Esophagus muscularis mucosa (tissue), 4 donors: Measurements from ENCODE around the gene TBC1D17. TPM values are rescaled to one million over a fixed set of nuclear protein-coding genes. Genes with fewer than 3 reads are reported as not detected.

Experiments
- DNase-seq: peaks from one replicate; pipeline ENCODE4 v3.0.0-alpha.2; 2017; ENCODE audit errors: extremely low spot score
- H3K27ac ChIP-seq, 4 donors: fragments of 200-600 bp; sonication (generic); replicated peaks in 1 of 4; 1 replicate in 3 of 4; 2 replicates in 1 of 4; pipeline ENCODE4 v1.5.1; 2016 to 2019; ENCODE audit warnings: mild to moderate bottlenecking in 1 of 4
- H3K27me3 ChIP-seq, 4 donors: fragments of 200-600 bp; sonication (generic); one replicate each; pipeline versions ENCODE4 v1.5.1 to v1.6.0; 2016 to 2019
- H3K36me3 ChIP-seq, 4 donors: fragments of 200-600 bp; sonication (generic); one replicate each; pipeline ENCODE4 v1.5.1; 2016 to 2019
- H3K4me1 ChIP-seq, 4 donors: fragments of 200-600 bp; sonication (generic); one replicate each; pipeline ENCODE4 v1.5.1; 2016 to 2019
- H3K4me3 ChIP-seq, 4 donors: fragments of 200-600 bp; sonication (generic); 1 replicate in 2 of 4; 2 replicates in 2 of 4; pipeline ENCODE4 v1.5.1; 2016 to 2019; ENCODE audit warnings: mild to moderate bottlenecking in 4 of 4, moderate library complexity in 1 of 4
- H3K9me3 ChIP-seq, 4 donors: fragments of 200-600 bp; sonication (generic); 1 replicate in 3 of 4; 2 replicates in 1 of 4; pipeline ENCODE4 v1.5.1; 2016 to 2019
- EP300 ChIP-seq: sonication (generic); formaldehyde crosslinking; IDR thresholded peaks from one replicate; pipeline ENCODE4 v1.6.1; 2017; ENCODE audit warnings: antibody characterized with exemption
- POLR2A ChIP-seq: fragments of 450-650 bp; IDR thresholded peaks from one replicate; pipeline ENCODE4 v1.6.1; 2017; ENCODE audit warnings: antibody characterized with exemption, moderate library complexity, mild to moderate bottlenecking, low read depth
- POLR2AphosphoS5 ChIP-seq, 2 donors: sonication (generic); formaldehyde crosslinking; IDR thresholded peaks; one replicate each; pipeline ENCODE4 v1.6.1; 2017; ENCODE audit warnings: antibody characterized with exemption in 2 of 2
- WGBS: methylation state at CpG from one replicate; pipeline ENCODE4 v1.1.5; 2018; 5-methylcytosine and 5-hydroxymethylcytosine counted together
- intact Hi-C: fragments of 100-400 bp; cut with DNase I; formaldehyde crosslinking; loops from one replicate; pipeline ENCODE4 v1.15.1; 2023
- total RNA-seq, 4 donors: library from RNA; depleted of rRNA; stranded (reverse); fragments of >200 nt; gene quantifications; one replicate each; pipeline versions ENCODE4 v1.1.0 to v1.2.1, GENCODE V29; 2016
- TF ChIP-seq, protein P1 (sequence below), 3 experiments: fragments of 200-600 bp in 2 of 3; fragments of 450-650 bp in 1 of 3; sonication (generic) in 2 of 3; IDR thresholded peaks; one replicate each; pipeline ENCODE4 v1.5.1; 2017 to 2019; ENCODE audit warnings: antibody characterized with exemption in 3 of 3, mild to moderate bottlenecking in 2 of 3, moderate library complexity in 1 of 3

TBC1D17 gene
- total RNA-seq, 4 donors from 2014 or later = 35.1 to 60.9 (median 44.0) TPM

DNA sequence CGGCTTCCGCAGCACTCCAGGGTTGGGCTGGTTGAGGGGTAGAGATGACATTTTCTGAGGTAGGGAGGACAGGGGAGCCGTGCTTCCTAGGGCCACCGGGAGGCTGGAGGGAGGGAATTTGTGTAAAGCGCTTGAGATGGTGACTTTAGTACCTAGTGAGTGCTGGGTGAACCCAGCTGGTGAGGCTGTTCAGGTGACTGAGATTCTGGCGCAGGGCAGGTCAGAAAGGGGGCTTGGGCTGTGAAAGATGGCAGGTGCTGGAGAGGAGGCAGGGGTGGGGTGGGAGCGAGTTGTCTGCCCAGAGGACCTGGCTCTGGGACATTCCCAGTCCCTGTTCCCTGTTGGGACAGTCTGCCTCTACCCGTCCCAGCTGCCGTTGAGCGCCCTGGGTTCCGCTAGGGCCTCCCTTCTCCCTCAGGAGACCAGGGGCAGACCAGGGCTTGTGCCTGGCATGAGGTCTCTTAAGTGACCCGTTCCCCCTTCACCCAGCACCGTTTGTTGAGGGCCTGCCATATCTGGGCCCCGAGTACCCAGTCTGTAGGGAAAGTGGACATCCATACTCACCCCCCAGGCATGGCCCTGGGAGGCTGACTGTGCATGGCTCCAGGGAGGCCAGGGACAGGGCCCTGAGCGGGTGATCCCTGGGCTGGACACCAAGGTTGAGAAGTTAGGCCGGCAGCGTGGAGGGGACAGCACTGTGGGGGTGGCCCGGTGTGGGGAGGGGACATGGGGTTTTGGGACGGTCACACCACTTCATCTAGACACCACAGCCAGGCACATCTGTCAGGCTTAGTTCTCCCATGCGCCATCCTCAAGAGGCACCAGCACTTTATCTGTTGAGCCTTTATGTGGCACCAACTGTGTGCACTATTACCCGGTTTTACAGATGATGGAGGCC lies 21.6 kb upstream of the TBC1D17 start:
- DNase-seq = no peak
- TF ChIP-seq POLR2A (no peak), EP300 (no peak), POLR2AphosphoS5 (IDR thresholded peaks at IDR 0.05) (no peak)
- TF ChIP-seq, protein P1, sequence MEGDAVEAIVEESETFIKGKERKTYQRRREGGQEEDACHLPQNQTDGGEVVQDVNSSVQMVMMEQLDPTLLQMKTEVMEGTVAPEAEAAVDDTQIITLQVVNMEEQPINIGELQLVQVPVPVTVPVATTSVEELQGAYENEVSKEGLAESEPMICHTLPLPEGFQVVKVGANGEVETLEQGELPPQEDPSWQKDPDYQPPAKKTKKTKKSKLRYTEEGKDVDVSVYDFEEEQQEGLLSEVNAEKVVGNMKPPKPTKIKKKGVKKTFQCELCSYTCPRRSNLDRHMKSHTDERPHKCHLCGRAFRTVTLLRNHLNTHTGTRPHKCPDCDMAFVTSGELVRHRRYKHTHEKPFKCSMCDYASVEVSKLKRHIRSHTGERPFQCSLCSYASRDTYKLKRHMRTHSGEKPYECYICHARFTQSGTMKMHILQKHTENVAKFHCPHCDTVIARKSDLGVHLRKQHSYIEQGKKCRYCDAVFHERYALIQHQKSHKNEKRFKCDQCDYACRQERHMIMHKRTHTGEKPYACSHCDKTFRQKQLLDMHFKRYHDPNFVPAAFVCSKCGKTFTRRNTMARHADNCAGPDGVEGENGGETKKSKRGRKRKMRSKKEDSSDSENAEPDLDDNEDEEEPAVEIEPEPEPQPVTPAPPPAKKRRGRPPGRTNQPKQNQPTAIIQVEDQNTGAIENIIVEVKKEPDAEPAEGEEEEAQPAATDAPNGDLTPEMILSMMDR (IDR thresholded peaks at IDR 0.05) = no peak
- no peak overlapping the region for H3K4me3 ChIP-seq
- intact Hi-C loops = no loop called here
- H3K9me3 ChIP-seq = no peaks in the 10 kb centered on the region
- H3K27ac ChIP-seq = no peak overlapping the region
- WGBS = 79% methylated on average over 17 of the region's 21 CpGs
- H3K27me3 ChIP-seq = no peaks in the 10 kb centered on the region
- H3K4me1 ChIP-seq = peaks cover 20 to 43% (median 40%) of the 10 kb centered on the region in 4 donors
- H3K36me3 ChIP-seq = peaks cover 24 to 69% (median 68%) of the 10 kb centered on the region in 4 donors

DNA sequence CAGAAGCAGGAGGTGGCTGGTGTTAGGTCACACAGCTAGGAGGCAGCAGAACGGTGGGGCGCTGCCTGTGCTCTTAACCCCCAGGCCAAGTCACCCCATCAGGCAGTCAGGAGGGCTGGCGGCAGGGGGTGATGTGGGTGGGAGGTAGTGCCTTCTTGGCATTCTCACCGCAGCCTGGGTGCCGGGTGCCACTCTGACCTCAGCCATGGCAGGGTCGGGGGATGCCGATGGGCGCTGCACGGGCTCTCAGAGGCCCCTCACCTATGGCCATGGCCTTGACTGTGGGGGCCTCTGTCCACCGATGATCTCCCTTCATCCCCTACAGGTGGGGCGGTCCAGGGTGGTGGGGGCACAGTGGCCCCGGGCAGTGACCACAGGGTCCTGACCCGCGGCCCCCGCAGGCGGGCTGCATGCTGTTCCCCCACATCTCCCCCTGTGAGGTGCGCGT lies 20.9 kb upstream of the TBC1D17 start:
- Histone ChIP-seq H3K36me3 (peaks cover 25 to 75% (median 74%) of the 10 kb centered on the region in 4 donors), H3K4me1 (peaks cover 20 to 50% (median 46%) of the 10 kb centered on the region in 4 donors), H3K27me3 (no peaks in the 10 kb centered on the region), H3K9me3 (no peaks in the 10 kb centered on the region), H3K4me3 (no peak overlapping the region), H3K27ac (no peak overlapping the region)
- no peak for DNase-seq
- intact Hi-C loops = no loop called here
- WGBS = 90% methylated on average over 7 of the region's 18 CpGs
- no peak for TF ChIP-seq EP300
- no peak for TF ChIP-seq POLR2A
- TF ChIP-seq, protein P1 (IDR thresholded peaks at IDR 0.05) = no peak
- no peak for TF ChIP-seq POLR2AphosphoS5 (IDR thresholded peaks at IDR 0.05)

DNA sequence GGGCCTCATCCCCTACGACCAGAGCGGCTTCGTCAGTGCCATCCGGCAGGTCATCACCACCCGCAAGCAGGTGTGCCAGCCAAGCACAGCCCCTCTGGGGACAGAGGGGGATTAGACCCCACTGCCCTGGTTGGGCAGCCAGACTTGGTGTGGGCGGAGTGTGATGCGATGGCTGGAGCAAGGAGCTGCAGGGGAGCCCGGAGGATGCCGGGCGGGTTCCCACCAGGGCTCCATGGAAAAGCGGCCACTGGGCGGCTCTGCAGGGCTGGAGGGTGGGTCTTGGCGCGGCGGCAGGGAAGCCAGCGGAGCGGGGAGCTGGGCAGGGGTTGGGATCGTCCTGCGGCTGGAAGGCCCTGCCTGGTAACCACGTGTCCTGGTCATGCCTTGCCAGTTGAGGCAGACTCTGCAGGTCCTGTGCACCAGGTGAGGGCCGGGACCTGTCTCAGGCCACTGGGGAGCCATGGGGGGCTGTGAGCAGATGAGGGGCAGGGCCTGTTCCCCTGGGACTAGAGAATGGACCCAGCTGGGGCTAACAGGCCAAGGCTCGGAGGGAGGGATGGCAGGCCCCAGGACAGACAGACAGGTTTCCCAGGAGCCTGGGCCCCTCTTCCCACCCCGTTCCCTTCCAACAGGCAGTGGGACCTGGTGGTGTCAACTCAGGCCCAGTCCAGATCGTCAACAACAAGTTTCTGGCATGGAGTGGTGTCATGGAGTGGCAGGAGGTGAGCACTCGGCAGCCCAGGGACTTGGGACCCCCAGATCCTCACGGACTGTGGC lies 20.3 kb upstream of the TBC1D17 start:
- Histone ChIP-seq H3K9me3 (no peaks in the 10 kb centered on the region), H3K27ac (no peak overlapping the region), H3K4me1 (peaks cover 16 to 44% (median 41%) of the 10 kb centered on the region in 4 donors), H3K27me3 (no peaks in the 10 kb centered on the region), H3K4me3 (no peak overlapping the region), H3K36me3 (peaks cover 31 to 82% (median 81%) of the 10 kb centered on the region in 4 donors)
- TF ChIP-seq, protein P1 (IDR thresholded peaks at IDR 0.05) = no peak
- TF ChIP-seq POLR2A (no peak), EP300 (no peak), POLR2AphosphoS5 (IDR thresholded peaks at IDR 0.05) (no peak)
- 91% methylated on average over 19 of the region's 26 CpGs for WGBS
- intact Hi-C loops = no loop called here
- no peak for DNase-seq

DNA sequence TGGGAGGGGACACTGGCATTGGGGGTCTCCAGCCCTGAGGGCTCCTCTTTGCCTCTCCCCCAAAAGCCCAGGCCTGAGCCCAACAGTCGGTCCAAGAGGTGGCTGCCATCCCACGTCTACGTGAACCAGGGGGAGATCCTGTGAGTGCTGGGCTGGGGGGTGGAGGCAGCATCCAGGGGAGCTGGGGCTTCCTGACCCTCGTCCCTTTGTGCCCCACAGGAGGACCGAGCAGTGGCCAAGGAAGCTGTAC lies 19.7 kb upstream of the TBC1D17 start:
- intact Hi-C loops = no loop called here
- TF ChIP-seq POLR2A = no peak
- no peak overlapping the region for H3K27ac ChIP-seq
- H3K4me3 ChIP-seq = no peak overlapping the region
- no peaks in the 10 kb centered on the region for H3K9me3 ChIP-seq
- H3K36me3 ChIP-seq = peaks cover 31 to 87% (median 85%) of the 10 kb centered on the region in 4 donors
- no peak for DNase-seq
- peaks cover 10 to 39% (median 35%) of the 10 kb centered on the region in 4 donors for H3K4me1 ChIP-seq
- 80% methylated on average over 1 of the region's 5 CpGs for WGBS
- no peaks in the 10 kb centered on the region for H3K27me3 ChIP-seq
